Glutamatergic neuron (in vitro differentiated cells): ENCODE data around the gene ULBP2. TPM values are rescaled to one million over a fixed set of nuclear protein-coding genes. Genes with fewer than 3 reads are reported as not detected.

Experiments used
- DNase-seq: peaks from one replicate; pipeline ENCODE4 v3.0.0; 2022
- H3K27ac Mint-ChIP-seq: one replicate; pipeline ENCODE4 v1.8.0; 2020; ENCODE audit warnings: mild to moderate bottlenecking, mixed read lengths, inconsistent platforms; ENCODE audit not compliant: unreplicated experiment
- H3K27me3 Mint-ChIP-seq: one replicate; pipeline ENCODE4 v1.8.0; 2020; ENCODE audit warnings: mild to moderate bottlenecking, moderate library complexity, mixed read lengths, inconsistent platforms; ENCODE audit not compliant: unreplicated experiment
- H3K36me3 Mint-ChIP-seq: one replicate; pipeline ENCODE4 v1.8.0; 2020; ENCODE audit warnings: mild to moderate bottlenecking, mixed read lengths, inconsistent platforms; ENCODE audit not compliant: unreplicated experiment
- H3K4me1 Mint-ChIP-seq: one replicate; pipeline ENCODE4 v1.8.0; 2020; ENCODE audit warnings: mild to moderate bottlenecking, low read depth, mixed read lengths, inconsistent platforms; ENCODE audit not compliant: unreplicated experiment
- H3K4me3 Mint-ChIP-seq: one replicate; pipeline ENCODE4 v1.8.0; 2020; ENCODE audit warnings: mild to moderate bottlenecking, mixed read lengths, inconsistent platforms; ENCODE audit not compliant: unreplicated experiment
- H3K9me3 Mint-ChIP-seq: one replicate; pipeline ENCODE4 v1.8.0; 2020; ENCODE audit warnings: mild to moderate bottlenecking, moderate library complexity, mixed read lengths, inconsistent platforms; ENCODE audit not compliant: unreplicated experiment
- total RNA-seq: library from RNA; stranded (reverse); fragmentation: NEBNext Ultra II Directional; extraction: Animal tissue kit (Norgen Biotek cat#: 25700); gene quantifications from one replicate; pipeline ENCODE4 v1.2.1, GENCODE V29; 2021; ENCODE audit not compliant: unreplicated experiment
- TF ChIP-seq, protein P1 (sequence below): fragments of 200-600 bp; sonication (generic); IDR thresholded peaks from one replicate; pipeline ENCODE4 v1.5.0; 2021; ENCODE audit not compliant: partially characterized antibody, unreplicated experiment

The ULBP2 gene
- total RNA-seq, 1 donor from 2014 or later, result 5.4 TPM

DNA sequence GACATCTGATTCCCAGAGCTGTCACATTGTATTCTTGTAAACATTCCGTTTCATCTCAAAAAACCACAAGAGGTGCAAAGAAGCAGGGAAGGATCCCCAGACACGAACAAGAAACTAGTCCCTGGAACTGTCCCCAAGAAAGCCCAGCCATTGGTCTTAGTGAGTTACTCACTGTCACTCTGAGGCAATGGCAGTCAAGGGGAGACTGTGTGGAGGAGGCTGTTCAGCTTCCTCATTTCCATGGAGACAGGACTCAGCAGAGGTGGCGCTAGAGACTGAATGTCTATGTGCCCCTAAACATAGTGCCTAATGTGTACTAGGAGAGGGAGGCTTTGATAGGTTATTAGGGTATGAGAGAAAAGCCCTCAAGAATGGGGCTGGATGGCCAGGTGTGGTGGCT lies 33.0 kb downstream of the ULBP2 start:
- Mint-ChIP-seq H3K4me1 (no peaks in the 10 kb centered on the region), H3K27me3 (peaks cover 14% of the 10 kb centered on the region), H3K9me3 (peaks cover 4% of the 10 kb centered on the region), H3K27ac (no peak overlapping the region), H3K4me3 (no peak overlapping the region), H3K36me3 (peaks cover 17% of the 10 kb centered on the region)
- DNase-seq, result no peak
- TF ChIP-seq, protein P1, sequence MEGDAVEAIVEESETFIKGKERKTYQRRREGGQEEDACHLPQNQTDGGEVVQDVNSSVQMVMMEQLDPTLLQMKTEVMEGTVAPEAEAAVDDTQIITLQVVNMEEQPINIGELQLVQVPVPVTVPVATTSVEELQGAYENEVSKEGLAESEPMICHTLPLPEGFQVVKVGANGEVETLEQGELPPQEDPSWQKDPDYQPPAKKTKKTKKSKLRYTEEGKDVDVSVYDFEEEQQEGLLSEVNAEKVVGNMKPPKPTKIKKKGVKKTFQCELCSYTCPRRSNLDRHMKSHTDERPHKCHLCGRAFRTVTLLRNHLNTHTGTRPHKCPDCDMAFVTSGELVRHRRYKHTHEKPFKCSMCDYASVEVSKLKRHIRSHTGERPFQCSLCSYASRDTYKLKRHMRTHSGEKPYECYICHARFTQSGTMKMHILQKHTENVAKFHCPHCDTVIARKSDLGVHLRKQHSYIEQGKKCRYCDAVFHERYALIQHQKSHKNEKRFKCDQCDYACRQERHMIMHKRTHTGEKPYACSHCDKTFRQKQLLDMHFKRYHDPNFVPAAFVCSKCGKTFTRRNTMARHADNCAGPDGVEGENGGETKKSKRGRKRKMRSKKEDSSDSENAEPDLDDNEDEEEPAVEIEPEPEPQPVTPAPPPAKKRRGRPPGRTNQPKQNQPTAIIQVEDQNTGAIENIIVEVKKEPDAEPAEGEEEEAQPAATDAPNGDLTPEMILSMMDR, result no peak

DNA sequence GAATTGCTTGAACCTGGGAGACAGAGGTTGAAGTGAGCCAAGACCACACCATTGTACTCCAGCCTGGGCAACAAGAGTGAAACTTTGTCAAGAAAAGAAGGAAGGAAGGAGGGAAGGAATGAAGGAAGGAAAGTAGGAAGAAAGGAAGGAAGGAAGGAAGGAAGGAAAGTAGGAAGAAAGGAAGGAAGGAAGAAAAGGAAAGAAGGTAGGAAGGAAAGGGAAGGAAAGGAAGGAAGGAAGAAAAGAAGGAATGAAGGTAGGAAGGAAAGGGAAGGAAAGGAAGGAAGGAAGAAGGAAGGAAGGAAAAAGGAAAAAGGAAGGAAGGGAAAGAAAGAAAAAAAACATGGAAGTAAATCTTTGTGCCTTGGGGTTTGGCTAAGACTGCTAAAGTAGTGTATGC lies 33.6 kb downstream of the ULBP2 start:
- H3K9me3 Mint-ChIP-seq, result peaks cover 1% of the 10 kb centered on the region
- peaks cover 11% of the 10 kb centered on the region for H3K36me3 Mint-ChIP-seq
- H3K27ac Mint-ChIP-seq, result no peak overlapping the region
- DNase-seq, result no peak
- TF ChIP-seq, protein P1, result no peak
- peaks cover 11% of the 10 kb centered on the region for H3K27me3 Mint-ChIP-seq
- H3K4me3 Mint-ChIP-seq, result no peak overlapping the region
- no peaks in the 10 kb centered on the region for H3K4me1 Mint-ChIP-seq

DNA sequence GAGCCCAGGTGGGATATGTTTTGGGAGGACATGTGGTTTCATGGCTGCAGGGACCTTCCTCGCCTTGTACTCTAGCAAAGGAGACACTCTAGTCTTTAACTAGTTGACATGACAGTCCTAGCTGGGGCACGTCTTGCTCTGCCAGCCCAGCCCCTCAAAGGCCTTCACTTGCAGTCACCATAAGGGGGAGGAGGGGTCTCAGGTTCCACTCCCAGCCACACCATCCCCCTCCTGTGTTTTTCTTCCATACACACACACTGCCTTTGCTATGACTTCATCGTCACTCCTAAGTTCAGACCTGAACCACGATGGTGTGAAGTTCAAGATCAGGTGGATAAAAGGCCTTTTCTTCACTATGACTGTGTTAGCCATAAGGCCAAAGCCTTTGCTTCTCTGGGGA lies 35.4 kb downstream of the ULBP2 start:
- TF ChIP-seq, protein P1, result no peak
- Mint-ChIP-seq H3K4me3 (no peak overlapping the region), H3K4me1 (no peaks in the 10 kb centered on the region), H3K27ac (no peak overlapping the region), H3K27me3 (peaks cover 13% of the 10 kb centered on the region), H3K36me3 (peaks cover 9% of the 10 kb centered on the region), H3K9me3 (peaks cover 1% of the 10 kb centered on the region)
- no peak for DNase-seq

DNA sequence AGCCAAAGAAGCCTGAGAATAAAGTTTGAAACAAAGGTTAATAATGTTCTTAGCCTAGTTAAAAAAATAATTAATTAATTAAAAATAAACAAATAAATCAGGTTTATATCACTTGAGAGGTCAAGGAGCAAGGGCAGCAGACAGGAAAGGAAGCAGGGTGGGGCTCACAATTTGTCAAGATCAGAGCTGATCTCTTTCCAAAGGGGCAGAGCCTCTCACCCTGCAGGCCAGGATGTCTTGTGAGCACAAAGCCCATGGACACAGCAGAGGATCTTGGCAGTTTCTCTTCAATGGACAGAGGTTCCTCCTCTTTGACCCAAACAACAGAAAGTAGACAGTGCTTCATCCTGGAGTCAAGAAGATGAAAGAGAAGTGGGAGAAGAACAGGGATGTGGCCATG lies 36.8 kb downstream of the ULBP2 start:
- DNase-seq, result no peak
- H3K4me1 Mint-ChIP-seq, result no peaks in the 10 kb centered on the region
- no peak overlapping the region for H3K27ac Mint-ChIP-seq
- peaks cover 15% of the 10 kb centered on the region for H3K27me3 Mint-ChIP-seq
- TF ChIP-seq, protein P1, result no peak
- H3K4me3 Mint-ChIP-seq, result no peak overlapping the region
- H3K9me3 Mint-ChIP-seq, result peaks cover 3% of the 10 kb centered on the region
- peaks cover 5% of the 10 kb centered on the region for H3K36me3 Mint-ChIP-seq

DNA sequence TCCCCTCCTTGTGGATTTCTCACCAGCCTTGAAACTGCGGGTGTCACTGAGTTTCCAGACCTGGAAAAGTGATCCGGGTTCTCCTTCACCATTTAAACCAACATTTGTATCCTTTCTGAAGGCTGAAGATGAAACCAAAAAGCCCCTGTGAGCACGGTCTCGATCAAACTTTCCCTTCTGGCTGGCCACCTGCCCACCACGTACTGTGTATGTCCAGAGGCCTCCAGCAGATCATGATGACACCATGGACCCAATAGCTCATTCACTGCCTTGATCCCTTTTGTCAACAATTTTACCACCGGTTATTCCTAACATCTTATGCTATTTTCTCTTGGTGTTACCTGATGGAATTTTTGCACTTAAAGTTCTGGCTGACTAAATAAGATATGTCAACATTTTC lies 37.5 kb downstream of the ULBP2 start:
- Mint-ChIP-seq H3K27ac (no peak overlapping the region), H3K4me3 (no peak overlapping the region), H3K9me3 (peaks cover 3% of the 10 kb centered on the region), H3K27me3 (peaks cover 16% of the 10 kb centered on the region), H3K4me1 (no peaks in the 10 kb centered on the region), H3K36me3 (no peaks in the 10 kb centered on the region)
- TF ChIP-seq, protein P1, result no peak
- DNase-seq, result no peak
